Peyer's patch (tissue), 4 donors: ENCODE measurements around the gene ZPR1.

Experiments
- CTCF ChIP-seq, 6 experiments: fragments of 450-650 bp in 4 of 6; fragments of 200-600 bp in 2 of 6; sonication (generic) in 1 of 6; IDR thresholded peaks; one replicate each; pipeline ENCODE4 v1.5.1; 2017 to 2019; ENCODE audit warnings: antibody characterized with exemption in 6 of 6, mild to moderate bottlenecking in 3 of 6, moderate library complexity in 1 of 6
- POLR2A ChIP-seq, 2 donors: fragments of 450-650 bp; IDR thresholded peaks; one replicate each; pipeline ENCODE4 v1.5.1; 2017; ENCODE audit warnings: antibody characterized with exemption in 2 of 2, mild to moderate bottlenecking in 2 of 2, moderate library complexity in 2 of 2

GRCh38 chr11:116750070-116750718 is 37.6 kb downstream of the ZPR1 start:
- TF ChIP-seq CTCF (IDR thresholded peaks at IDR 0.05) = no peak
- no peak for TF ChIP-seq POLR2A (IDR thresholded peaks at IDR 0.05)
